Activated T-cell treated with anti-CD3 and anti-CD28 coated beads, Interleukin-2, amount 50 U/mL, for 4 hours (primary cell): ENCODE measurements around the gene GDPD4. TPM values are rescaled to one million over a fixed set of nuclear protein-coding genes. Genes with fewer than 3 reads are reported as not detected.

Source experiments
- ATAC-seq, 2 donors: fragments of 200-7000 bp; cut with Tn5 transposase; one replicate each; pipeline ENCODE4 v1.10.0; 2021
- DNase-seq: peaks from one replicate; pipeline ENCODE4 v3.0.0-alpha.2; 2020
- H3K27me3 Mint-ChIP-seq: one replicate; pipeline ENCODE4 v1.8.0; 2021; ENCODE audit warnings: low read depth, mixed read lengths
- H3K36me3 Mint-ChIP-seq: one replicate; pipeline ENCODE4 v1.8.0; 2022; ENCODE audit warnings: mixed read lengths; ENCODE audit not compliant: insufficient read depth
- H3K4me1 Mint-ChIP-seq: one replicate; pipeline ENCODE4 v1.8.0; 2021; ENCODE audit warnings: low read depth, mixed read lengths
- H3K4me3 Mint-ChIP-seq: one replicate; pipeline ENCODE4 v1.8.0; 2021; ENCODE audit warnings: mild to moderate bottlenecking, moderate library complexity, mixed read lengths
- H3K9me3 Mint-ChIP-seq: one replicate; pipeline ENCODE4 v1.8.0; 2021; ENCODE audit warnings: mixed read lengths
- total RNA-seq, 3 donors: library from RNA; stranded (reverse); gene quantifications; one replicate each; pipeline ENCODE4 v1.2.1, GENCODE V29; 2021

The GDPD4 gene
- total RNA-seq, 3 donors from 2014 or later: not detected

DNA sequence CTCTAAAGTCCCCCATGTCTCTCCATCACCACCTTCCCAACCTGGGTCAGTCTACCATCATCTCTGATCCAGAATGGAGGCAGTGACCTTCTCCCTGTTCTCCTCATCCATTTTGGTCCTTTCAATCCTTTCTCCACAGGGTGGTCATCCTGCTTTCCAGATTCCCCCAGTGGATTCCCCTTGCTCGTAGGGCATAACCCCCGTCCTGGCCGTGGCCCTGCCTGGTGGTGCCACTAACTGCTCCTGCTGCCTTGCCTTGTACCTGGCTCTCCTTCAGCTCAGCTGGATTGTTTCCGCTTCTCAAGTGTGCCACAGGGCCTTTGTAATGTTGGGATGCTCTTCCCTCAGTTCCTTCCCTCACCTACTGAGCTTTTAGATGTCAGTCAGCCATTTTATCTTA, 91.8 kb downstream of the GDPD4 start:
- Mint-ChIP-seq H3K27me3 (no peaks in the 10 kb centered on the region), H3K4me1 (no peaks in the 10 kb centered on the region), H3K4me3 (no peak overlapping the region), H3K9me3 (no peaks in the 10 kb centered on the region), H3K36me3 (no peaks in the 10 kb centered on the region)
- ATAC-seq (no peak), DNase-seq (no peak)

DNA sequence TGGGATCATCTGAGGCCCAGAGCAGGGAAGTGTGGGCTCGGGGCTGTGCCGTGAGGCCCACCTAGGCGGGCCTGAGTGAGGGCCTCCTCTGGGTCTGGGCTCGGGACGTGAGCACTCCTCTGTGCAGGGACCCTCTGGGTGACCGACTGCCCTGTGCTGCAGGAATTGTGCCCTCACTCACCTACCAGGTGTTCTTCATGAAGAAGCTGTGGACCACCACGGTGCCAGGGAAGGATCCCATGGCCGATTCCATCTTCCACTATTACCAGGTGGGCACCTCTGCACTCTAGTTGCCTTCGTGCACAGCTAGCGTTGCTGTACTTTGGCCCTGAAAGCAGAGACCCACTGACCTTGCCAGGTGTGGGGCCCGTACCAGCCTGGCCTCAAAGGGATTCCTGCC, 93.0 kb downstream of the GDPD4 start:
- Mint-ChIP-seq H3K4me1 (no peaks in the 10 kb centered on the region), H3K27me3 (no peaks in the 10 kb centered on the region), H3K36me3 (no peaks in the 10 kb centered on the region), H3K4me3 (no peak overlapping the region), H3K9me3 (no peaks in the 10 kb centered on the region)
- DNase-seq (no peak), ATAC-seq (no peak)

DNA sequence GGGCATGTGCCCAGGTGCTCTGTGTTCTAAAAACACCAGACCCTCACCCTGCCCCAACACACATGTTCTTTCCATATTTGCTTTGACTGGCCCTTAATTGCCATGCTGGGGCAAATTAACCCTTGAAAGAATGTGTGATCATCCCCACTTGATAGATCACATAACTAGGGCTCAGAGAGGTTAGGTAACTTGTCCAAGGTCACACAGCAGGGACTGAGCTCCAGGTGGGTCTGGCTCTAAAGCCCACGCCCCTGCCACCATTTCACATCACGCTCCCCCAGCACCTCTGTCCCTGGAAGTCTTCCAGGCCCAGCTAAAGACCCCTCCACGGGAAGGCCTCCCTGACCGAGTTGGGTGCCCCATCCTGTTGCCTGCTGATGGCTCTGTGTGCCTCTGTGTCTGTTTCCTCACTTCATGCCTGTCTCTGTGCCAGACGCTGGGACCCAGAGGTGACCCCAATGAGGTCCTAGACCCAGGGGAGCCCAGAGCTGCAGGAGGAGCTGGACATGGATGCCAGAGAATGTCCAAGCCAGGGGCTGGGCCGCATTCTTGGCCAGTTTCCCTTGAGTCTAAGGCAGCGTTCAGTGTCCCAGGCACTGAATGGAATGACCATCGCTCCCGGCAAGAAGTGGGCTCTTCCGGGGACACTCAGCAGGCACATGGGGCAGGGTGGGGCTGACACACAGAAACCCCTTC, 93.7 kb downstream of the GDPD4 start:
- H3K27me3 Mint-ChIP-seq: no peaks in the 10 kb centered on the region
- ATAC-seq (no peak), DNase-seq (no peak)
- H3K4me3 Mint-ChIP-seq: no peak overlapping the region
- H3K36me3 Mint-ChIP-seq: no peaks in the 10 kb centered on the region
- H3K9me3 Mint-ChIP-seq: no peaks in the 10 kb centered on the region
- H3K4me1 Mint-ChIP-seq: no peaks in the 10 kb centered on the region

DNA sequence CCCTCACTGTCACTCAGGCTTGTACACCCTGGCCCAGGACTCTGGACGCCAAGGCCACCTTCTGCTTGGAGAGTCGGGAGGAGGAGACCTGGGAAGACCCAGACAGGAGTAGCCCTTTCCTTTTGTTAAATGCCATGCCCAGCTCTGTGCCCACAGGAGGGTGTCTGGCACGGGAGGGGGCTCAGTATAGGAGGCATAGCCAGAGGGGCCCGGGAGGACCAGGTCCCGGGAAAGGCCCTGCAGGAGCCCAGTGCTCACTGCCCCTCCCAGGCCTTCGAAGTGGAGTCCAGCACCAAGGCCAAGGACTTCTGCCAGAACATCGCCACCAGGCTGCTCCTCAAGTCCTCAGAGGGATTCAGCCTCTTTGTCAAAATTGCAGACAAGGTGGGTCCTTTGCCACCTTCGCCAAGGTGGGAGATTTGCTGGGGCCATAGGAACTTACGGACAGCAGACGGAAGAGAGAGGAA, 94.4 kb downstream of the GDPD4 start:
- Mint-ChIP-seq H3K9me3 (no peaks in the 10 kb centered on the region), H3K4me1 (no peaks in the 10 kb centered on the region), H3K36me3 (no peaks in the 10 kb centered on the region), H3K4me3 (no peak overlapping the region), H3K27me3 (no peaks in the 10 kb centered on the region)
- ATAC-seq (no peak), DNase-seq (no peak)

DNA sequence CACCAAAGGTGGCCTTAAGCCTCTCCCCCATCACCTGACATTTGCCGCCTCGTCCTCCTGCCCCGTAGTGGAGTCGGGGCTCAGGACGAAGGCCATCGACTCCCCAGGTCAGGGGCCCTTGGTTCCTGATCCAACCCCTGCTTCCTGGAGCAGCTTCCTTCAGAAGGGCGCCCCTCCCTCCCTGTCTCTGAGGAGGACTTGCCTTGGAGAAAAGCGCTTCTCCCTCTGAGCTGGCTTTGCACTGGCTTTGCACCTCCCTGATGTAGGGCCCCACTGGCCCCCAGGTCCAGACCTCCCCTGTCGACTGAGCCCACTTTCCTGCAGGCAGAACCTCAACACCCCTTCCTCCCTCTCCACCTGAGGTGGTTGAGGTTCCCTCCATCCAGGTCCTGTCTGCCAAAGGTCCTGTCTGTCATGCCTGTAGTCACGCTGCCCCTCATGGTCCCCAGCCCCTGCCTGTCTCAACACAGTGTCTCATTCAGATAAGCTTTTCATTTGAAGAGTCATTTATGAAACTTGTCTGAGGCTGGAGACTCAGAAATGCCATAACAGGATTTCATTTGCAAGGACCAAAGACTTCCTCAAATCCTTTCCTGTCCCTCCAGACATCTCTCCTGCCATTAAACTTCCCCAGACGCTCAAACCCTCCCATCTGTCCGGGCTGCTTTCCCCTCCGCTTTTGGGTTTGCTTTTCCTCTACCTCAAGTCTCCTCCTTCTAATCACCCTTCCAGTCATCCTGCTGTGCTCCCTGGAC, 95.0 kb downstream of the GDPD4 start:
- H3K4me3 Mint-ChIP-seq: no peak overlapping the region

DNA sequence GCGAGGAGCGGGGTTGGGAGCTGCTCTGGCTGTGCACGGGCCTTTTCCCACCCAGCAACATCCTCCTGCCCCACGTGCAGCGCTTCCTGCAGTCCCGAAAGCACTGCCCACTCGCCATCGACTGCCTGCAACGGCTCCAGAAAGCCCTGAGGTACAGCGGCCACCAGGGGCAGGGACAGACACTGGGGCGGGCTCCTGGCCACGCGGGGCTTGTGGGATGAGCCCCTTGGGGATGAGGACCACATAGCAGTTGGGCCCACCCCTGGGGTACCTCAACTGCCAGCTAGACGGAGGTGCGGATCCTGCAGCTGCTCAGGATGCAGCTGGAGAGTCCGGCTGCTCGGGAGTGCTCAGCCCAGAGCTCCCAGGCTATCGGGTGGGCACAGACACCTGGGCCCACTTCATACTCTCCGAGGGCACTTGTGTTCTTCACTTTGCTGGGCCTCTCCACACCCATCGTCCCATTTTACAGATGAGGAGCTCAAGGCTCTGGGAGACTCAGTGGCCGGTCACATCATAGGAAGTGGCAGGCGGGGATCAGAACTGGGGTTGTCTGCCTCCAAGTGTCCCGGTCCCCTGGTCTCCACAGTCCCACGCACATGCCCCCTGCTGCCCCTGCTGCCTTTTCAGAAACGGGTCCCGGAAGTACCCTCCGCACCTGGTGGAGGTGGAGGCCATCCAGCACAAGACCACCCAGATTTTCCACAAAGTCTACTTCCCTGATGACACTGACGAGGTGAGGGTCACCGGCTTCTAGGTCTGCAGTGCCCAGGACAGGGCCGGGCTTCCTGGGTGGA, 95.8 kb downstream of the GDPD4 start:
- ATAC-seq (no peak), DNase-seq (no peak)
- Mint-ChIP-seq H3K36me3 (no peaks in the 10 kb centered on the region), H3K9me3 (no peaks in the 10 kb centered on the region), H3K4me3 (no peak overlapping the region), H3K4me1 (no peaks in the 10 kb centered on the region), H3K27me3 (no peaks in the 10 kb centered on the region)

More for the DNA sequence above, 95.0 kb downstream of the GDPD4 start:
- no peaks in the 10 kb centered on the region for H3K27me3 Mint-ChIP-seq
- H3K4me1 Mint-ChIP-seq: no peaks in the 10 kb centered on the region
- H3K36me3 Mint-ChIP-seq: no peaks in the 10 kb centered on the region
- no peak for DNase-seq
- H3K9me3 Mint-ChIP-seq: no peaks in the 10 kb centered on the region
- no peak for ATAC-seq

DNA sequence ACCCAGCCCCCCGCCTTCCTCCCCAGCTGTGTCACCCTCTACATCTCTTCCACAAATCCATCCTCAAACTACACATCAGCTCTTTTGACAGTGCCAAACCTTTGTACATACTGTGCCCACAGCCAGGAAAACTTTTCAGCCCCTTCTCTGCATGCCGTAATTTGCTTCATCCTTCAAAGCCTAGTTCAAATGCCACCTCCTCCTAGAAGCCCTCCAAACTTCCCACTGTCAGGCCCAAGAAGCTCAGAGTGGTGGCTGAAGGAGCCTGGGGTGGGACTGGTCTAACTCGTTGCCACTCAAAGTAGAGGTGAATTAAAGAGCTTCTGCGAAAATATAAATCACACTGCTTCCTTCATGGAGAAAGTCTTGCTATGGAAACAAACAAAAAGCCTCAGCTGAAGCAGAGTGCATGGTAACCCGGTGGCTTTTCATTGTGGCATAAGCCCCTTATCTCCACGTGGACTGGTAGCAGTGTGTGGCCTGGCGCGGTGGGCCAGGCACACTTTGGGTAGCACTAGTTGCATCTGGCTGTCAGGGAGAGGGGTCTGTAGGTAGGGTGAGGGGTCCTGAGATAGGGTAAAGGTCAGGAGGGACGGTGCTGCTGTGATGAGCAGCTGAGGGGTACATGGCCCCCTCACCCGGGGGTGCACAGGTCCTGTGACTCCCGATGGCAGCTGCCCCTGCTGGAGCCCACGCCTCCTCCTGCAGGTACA, 96.6 kb downstream of the GDPD4 start:
- H3K4me1 Mint-ChIP-seq: no peaks in the 10 kb centered on the region
- no peak for DNase-seq
- no peaks in the 10 kb centered on the region for H3K36me3 Mint-ChIP-seq
- H3K27me3 Mint-ChIP-seq: no peaks in the 10 kb centered on the region
- ATAC-seq: no peak
- H3K4me3 Mint-ChIP-seq: no peak overlapping the region
- H3K9me3 Mint-ChIP-seq: no peaks in the 10 kb centered on the region

DNA sequence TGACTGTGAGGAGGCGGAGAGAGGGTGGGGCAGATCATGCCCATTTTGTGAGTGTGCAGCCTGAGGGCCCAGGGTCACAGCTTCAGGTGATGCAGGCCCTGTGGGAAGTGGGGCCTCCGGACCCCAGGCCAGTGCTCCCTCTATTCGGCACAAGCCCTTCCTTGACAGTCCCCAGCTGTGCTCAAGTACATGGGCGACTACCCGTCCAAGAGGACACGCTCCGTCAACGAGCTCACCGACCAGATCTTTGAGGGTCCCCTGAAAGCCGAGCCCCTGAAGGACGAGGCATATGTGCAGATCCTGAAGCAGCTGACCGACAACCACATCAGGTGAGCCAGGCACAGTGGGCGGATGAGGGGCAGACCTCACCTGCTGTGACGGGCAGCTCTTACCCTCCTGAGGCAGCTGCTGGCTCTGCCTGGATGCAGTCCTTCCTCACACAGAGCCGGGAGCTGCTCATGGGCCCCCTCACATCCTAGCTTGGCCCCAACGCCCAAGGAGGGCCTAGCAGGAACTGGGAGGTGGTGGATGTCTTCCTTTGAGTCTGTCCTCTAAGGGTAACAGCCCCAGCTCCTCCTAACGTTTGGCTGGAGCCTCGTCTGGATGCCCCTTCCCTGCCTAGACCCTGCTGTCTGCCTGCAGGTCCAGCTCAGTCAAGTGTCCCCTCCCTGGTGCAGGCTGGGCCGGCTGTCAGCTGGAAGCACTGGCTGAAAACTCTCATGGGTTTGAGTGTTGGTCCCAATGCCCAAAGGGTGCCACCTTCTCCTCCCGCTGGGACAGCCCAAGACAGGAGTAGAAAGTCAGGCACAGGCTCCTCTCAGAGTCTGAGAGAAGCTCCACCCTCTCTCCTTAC, 97.4 kb downstream of the GDPD4 start:
- Mint-ChIP-seq H3K36me3 (no peaks in the 10 kb centered on the region), H3K4me3 (no peak overlapping the region), H3K4me1 (no peaks in the 10 kb centered on the region), H3K27me3 (no peaks in the 10 kb centered on the region), H3K9me3 (no peaks in the 10 kb centered on the region)
- no peak for ATAC-seq
- DNase-seq: no peak

DNA sequence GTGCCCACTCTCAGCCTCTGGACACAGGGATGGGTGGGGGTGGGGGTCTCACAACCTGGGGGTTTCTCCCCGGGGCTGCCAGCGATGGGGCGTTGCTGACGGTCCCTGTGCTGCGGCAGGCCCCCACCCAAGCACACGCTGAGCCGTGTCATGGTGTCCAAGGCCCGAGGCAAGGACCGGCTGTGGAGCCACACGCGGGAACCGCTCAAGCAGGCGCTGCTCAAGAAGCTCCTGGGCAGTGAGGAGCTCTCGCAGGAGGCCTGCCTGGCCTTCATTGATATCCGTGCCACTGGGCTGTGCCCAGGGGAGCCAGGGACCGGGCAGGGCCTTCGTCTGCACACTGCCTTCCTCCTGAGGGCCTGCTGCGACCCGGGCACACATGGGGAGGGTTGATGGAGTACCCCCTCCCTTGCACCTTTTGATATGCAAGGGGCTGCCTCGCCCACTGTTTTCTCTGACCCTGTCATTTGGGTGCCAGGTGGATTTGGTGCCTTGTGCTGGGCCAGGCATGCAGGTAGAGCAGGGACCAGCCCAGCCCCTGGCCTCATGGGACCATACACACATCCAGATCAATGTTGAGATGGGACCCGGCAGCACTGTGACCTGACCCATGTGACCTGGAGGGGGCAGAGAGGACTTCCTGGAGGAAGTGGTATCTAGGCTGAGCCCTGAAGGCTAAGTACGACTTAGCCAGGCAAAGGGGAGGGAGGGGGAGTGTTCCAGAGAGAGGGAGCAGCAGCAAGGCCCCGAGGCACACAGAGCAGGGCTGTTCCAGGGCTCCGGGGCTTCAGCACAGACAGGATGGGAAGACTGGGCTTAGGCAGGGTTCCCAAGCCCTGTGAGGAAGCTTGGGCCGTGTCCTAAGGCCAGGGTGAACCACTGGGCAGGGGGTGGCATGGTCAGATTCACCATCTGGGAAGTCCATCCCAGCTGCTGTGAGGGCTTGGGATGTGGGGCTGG, 98.3 kb downstream of the GDPD4 start:
- no peak for DNase-seq
- no peak for ATAC-seq
- Mint-ChIP-seq H3K4me1 (no peaks in the 10 kb centered on the region), H3K9me3 (no peaks in the 10 kb centered on the region), H3K36me3 (no peaks in the 10 kb centered on the region), H3K4me3 (no peak overlapping the region), H3K27me3 (no peaks in the 10 kb centered on the region)

DNA sequence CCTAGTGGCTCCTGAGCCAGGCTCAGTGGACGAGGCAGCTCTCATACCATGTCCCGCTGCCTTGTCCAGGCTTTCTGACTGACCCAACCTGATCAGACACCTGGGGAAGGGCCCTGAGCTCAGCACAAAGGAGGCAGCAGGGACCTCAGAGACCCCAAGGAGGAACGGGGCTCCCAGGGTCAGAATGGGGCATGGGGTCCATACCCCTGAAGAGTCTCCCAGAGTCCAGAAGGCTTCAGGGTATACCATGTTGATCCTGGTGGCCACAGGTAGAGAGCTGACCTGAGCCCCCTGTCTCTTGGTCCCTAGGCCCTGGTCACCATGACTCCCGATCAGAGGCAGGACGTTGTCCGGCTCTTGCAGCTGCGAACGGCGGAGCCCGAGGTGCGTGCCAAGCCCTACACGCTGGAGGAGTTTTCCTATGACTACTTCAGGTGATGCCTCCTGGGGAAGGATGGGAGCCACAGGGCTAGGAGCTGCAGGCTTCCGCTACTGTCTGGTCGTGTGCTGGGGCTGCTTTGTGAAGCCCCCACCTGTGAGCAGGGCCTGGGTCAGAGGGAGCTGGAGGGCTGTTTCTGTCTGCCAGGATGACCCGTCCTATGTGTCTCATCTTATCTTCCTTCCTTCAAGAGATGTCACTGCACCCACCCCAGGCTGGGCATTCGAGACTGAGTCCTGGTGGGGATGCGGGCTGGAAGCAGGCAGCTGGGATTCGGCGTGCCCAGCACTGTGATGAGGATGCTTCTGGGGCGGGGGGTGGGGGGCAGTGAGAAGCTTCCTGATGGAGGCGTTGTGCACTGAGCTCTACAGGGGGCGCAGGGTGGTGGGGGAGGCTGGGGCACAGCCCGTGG, 99.3 kb downstream of the GDPD4 start:
- Mint-ChIP-seq H3K27me3 (no peaks in the 10 kb centered on the region), H3K4me3 (no peak overlapping the region), H3K9me3 (no peaks in the 10 kb centered on the region), H3K36me3 (no peaks in the 10 kb centered on the region), H3K4me1 (no peaks in the 10 kb centered on the region)
- ATAC-seq (no peak), DNase-seq (no peak)

DNA sequence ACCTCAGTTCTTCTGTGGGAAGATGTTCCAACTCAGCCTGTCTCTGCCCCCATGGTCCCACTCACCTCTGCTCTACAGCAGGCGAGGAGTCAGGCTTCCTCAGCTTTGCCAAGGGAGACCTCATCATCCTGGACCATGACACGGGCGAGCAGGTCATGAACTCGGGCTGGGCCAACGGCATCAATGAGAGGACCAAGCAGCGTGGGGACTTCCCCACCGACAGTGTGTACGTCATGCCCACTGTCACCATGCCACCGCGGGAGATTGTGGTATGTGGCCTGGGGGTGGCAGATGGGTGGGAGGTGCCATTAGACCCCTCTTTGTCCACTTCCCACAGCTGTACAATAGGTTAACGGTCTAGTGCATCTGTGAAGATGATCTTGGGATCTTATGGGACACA, 100.1 kb downstream of the GDPD4 start:
- DNase-seq: no peak
- H3K9me3 Mint-ChIP-seq: no peaks in the 10 kb centered on the region
- H3K36me3 Mint-ChIP-seq: no peaks in the 10 kb centered on the region
- H3K27me3 Mint-ChIP-seq: no peaks in the 10 kb centered on the region
- no peak overlapping the region for H3K4me3 Mint-ChIP-seq
- no peak for ATAC-seq
- no peaks in the 10 kb centered on the region for H3K4me1 Mint-ChIP-seq
